Measurements from ENCODE around the gene CADM2.
"Not testable (repeated sequence)": the region's sequence is repeated elsewhere in the genome, so short reads cannot be mapped to it uniquely, and the experiment has no call there.

The CADM2 gene

DNA sequence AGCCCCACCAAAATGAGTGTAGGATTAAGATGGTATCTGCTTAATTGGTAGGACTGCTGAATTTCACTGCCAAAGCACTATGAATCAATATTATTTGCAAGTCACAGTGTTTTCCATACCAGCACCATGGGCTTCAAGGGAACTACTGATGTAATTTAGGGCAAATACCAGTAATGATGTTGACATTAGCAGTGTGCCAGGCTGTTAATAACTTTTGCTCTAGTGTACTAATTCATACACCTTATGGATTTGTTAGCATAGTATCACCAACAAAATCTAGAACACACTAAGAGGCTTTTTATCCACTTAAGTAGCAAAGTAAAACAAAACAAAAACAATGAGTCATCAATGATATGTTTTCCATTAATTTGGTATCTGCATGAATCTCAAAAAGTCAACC lies 888.2 kb downstream of the CADM2 start:
- DNase-seq = no peak

DNA sequence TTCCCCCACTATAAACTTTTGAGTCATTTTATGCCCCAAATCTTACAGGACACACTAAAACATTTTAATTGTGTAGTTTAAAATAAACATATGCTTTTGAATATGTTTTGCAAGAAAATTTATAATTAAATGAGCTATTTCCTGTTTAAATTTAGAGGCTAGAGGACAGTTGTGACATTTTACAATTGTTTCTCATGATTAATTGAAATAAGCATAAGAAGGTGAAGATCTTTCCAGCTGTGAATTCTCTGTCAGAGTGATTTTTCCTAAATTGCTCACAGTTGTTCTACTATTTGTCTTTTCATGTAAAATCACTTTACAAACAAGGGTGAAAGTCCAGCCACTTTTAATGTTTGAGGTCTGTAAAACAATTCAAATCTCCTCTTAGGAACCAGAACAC lies 892.3 kb downstream of the CADM2 start:
- no peak for DNase-seq

DNA sequence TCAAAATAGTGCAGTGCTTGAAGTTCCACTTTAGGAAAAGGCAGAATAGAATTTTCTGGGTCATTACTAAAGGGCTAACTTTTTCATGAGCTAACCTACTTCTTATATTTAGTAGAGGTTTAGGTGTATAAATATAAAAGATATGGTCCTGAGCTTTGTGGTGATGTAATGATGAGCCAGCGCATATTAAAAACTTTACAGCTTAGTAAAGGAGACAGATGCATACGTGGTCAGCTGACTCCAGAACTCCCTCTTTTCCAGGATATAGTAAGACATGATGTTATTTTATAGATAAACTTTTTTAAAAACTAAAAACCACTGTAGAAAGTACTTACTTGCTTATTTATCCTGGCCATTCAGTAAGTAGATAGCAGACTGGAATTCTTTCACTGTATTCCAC lies 895.0 kb downstream of the CADM2 start:
- no peak for DNase-seq

DNA sequence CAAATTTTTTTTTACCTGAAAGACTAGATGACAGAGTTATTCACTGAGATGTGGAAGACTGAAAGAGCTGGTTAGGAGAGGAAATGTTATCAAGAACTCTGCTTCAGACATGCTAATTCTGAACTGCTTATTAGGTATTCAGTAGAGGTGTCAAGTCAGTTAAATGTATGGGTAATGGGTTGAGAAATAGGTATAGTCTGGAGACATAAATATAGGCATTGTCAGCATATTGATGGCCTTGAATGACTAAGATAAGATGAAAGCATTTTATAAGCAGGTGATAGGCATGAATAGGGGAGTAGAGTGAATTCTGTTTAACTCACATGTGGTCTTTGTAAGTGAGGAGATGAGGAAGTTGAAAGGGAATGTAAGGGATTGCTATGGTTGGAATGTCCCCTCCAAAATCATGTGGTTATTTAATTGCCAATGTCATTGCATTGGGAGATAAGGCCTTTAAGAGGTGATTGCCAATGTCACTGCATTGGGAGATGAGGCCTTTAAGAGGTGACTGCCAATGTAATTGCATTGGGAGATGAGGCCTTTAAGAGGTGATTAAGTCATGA lies 904.2 kb downstream of the CADM2 start:
- no peak for DNase-seq

DNA sequence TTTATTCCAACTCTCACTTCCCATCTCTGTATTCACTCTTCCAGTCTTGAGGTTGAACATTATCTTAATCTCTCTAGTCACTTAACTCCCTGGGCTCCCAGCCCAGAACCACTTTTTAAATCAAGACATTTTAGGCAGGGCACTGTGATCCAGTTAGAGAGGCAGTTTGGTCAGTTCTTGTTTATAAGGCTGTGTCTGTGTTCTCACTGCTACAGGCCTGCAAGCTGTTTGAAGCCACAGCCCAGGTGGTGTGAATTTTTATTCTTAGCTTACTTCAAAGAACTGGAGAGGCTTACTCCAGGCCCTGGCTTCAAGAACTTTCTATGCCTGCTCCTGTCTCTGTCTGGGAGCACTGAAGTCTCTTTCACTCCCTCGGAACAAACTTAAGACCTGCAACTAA lies 906.1 kb downstream of the CADM2 start:
- no peak for DNase-seq

DNA sequence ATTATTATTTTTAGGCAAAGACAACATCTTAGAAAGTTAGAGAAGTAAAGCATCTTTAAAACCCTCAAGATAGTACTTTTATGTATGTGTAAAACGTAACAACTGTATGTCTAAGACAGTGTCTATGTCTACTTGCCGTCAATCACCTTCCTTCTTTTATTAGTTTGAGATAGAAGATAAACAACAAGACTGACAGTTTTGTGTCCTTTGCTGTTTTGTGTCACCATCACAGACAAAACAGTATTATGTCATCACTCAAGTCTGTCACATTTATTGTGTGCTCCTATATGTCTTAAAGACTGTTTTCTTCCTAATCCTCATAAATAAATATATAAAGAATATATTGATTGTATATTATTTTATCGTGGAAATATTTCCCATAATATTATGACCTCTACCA lies 908.3 kb downstream of the CADM2 start:
- DNase-seq = no peak

DNA sequence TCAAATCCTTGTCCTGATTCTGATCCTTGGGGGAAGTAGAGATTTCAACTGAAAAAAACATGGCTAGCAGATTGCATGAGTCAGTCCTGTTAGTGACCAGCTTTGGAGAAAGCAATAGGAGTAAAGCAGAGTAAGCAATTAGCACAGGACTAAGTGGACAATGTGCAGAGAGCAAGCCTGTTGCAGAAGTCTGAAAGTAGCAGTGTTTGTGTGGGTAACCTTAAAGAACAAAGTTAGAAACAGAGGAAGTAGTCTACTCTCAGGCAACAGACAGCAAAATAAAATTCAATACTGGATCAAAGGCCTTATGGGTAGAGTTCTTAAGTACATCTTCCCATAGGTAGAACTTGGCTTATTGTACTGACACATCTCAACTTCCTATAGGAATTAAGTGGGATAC lies 916.8 kb downstream of the CADM2 start:
- no peak for DNase-seq

DNA sequence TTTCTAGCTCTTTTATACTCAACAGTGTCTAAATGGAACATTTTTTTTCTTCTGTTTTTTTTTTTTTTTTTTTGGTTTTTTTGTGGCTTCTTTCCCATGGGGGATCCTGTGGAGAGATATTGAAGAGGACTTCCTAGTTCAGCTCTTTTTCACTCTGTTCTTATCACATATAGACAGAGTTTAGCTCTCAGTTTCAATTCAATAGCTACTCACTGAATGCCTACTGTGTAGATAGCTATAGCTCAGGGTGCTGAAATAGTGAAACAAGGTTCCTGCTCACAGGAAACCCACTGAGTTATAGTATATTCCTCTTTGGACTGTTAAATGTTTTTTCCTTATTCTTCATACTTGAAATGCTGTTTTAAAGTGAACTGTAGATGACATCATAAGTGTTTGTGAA lies 918.8 kb downstream of the CADM2 start:
- DNase-seq = no peak

DNA sequence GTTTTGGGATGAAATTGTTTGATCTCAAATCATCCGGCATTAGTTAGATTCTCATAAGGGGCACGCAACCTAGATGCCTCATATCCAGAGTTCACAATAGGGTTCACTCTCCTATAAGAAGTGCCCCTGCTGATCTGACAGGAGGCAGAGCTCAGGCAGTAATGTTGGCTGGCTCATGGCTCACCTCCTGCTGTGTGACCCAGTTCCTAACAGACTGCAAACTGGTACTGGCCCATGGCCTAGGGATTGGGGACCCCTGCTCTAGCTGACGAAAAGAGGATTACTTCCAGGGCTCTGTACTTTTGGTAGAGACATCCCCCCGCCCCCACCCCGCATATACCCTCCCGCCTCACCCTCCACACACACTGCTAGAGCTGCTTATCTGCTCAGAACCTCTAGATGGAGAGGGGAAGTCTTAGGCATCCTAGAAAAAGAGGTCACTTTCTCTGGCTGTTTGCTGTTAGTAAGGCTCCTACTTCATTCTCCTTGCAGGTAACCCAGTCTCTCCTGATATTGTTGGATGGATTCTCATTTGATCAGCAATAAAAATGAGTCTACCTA lies 923.1 kb downstream of the CADM2 start:
- no peak for DNase-seq

DNA sequence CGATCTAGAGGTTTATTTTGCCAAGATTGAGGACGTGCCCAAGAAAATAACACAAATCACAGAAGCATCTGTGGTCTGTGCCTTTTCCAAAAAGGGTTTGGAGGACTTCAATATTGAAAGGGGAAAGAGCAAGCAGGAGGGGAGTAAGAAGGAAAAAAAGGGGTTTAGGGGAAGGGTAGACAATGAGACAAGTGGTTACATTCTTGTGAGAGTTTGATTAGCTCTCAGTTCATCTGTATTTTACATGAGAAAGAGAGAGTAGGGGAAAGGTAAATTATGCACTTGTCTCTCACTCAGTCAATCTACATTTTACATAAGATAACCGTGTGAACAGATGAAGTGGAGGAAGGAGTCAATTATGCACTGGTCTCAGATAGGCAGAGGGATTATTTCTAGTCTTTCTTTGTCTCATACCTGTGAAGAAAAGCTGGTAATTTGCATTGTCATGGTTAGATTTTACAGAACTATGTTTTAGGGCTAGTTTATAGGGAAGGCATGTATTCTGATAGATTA lies 931.3 kb downstream of the CADM2 start:
- no peak for DNase-seq

DNA sequence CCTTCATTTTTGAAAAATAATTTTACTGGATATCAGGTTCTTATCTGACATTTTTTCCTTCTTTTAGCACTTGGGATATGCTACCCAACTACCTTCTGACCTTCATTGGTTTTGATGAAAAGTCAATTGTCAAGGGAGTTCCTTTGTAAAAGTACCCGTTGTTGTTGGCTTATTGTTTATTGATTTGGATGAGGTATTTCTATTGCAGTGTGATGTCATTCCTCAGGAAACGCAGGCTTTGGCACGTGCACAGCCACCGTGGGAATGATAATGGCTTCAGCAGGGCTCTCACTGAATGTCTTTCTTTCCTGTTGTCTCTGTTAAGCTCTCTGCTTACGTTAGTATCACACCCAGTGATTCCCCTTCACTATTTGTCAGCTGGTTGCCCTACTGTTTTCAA lies 944.6 kb downstream of the CADM2 start:
- DNase-seq = no peak

DNA sequence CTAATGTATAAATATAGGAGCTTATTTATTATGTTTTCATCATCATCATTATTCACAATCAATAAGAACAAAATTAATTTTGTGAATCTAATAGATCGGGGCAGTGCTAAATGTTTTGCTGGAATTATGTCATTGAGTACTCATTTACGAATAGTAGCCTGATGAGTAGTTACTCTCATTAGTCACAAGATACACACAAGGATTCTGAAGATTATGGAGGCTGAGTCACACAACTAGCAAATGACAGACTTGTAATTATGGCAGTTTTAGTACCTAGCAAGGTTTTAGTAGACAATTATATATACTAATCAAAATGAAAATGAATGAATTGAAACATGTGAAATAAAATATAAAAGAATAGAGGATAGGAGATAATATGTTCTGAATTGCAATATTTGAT lies 954.2 kb downstream of the CADM2 start:
- DNase-seq = no peak

DNA sequence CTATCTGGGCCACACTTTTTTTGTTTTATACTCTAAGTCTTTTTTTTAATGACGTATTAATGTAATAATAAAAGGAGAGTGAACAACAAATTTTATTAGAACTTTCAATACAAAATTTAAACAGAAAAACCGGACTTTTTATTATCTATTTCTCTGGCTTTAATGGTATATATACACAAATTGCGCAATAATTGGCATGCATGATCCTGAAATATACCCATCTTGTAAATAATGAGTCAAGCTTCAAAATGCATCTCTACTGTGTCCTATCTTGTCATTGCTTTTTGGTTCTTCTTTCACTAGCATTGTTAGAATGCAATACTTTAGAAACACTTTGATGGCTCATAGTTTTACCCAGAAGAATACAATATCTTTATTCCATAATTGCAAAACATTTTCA lies 963.6 kb downstream of the CADM2 start:
- no peak for DNase-seq

DNA sequence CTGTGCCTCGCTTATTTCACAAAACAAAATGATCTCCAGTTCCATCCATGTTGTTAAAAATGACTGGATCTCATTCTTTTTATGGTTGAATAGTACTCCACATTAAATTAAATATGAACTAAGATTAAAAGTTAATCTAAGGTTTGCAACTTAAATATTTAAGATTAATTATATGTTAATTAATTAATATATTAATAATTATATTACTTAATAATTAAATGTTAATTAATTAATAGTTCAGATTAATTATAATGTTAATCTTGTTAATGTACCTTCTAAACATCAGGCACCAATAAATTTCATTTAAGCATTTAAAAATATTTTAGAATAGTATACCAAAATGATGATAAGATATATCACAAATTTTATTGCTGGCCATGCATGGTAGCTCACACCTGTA lies 971.9 kb downstream of the CADM2 start:
- no peak for DNase-seq

DNA sequence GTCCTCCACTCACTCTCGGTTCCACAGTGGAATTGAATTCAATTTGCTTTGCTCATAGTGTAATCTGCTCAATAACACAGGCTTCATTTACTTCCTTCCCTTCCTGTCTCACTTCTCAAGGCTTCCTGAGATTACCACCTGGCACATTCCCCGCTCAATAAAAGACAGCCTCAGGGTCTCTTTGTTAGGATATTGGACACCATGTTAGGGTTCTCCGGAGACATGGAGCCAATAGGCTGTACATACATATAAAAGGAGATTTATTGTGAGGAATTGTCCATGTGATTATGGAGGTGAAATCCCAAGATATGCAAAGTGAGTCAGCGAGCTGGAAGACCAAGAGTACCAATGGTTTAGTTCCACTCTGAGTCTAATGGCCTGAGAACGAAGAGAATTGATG lies 974.5 kb downstream of the CADM2 start:
- no peak for DNase-seq

DNA sequence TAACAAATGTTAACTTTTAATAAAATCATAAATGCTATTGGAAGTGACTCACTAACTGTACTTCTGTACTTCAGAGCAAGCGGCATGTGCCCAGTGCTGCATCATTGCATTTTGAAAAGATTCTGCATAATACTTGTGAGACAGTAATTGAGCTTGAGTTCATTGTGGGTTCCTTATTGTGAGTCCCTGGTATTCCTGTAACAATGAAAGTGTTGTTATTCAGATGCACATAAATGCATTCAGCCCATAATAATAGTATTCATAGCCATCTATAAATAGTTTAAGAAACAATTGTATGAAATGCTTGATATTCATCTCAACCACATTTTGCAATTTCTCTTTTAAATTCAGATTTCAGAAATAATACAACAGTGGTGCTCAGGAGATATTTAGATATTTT lies 976.4 kb downstream of the CADM2 start:
- no peak for DNase-seq

DNA sequence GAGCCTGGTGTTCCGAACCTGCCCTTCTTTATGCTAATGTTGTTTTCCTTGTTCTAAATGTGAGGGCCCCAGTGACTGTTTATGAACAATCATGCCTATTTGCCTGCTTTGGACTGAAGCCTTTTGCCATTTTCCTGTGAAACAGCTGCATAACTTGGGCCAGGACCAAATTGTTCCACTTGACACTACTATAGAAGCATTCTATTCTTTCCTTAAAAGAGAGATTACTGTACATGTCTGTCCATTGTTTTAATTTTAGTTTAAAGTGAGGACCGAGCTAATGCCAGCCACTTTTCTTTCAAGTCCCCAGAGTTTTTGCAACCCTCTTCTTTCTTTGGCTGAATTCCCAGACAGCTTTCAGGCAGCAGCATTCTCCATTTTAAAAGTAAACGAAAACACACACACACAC lies 980.3 kb downstream of the CADM2 start:
- DNase-seq = no peak

DNA sequence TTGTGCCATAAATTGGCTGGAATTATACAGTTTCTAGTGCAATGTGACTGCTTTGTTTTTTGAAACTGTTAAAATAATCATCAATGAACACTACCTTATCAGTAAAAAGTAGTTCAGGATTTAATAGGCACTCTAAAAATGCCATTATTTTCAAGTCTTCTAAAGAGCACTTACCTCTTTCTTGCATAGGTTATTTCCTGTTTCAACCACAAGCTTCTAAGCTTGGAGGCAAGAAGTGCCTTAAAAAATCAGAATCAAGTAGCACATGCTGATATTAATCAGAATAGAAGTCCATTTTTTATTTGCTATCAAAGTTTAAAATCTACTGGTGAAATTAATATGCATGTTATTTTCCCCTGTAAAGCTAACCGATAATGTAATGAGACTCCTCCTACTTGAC lies 991.6 kb downstream of the CADM2 start:
- DNase-seq = no peak

DNA sequence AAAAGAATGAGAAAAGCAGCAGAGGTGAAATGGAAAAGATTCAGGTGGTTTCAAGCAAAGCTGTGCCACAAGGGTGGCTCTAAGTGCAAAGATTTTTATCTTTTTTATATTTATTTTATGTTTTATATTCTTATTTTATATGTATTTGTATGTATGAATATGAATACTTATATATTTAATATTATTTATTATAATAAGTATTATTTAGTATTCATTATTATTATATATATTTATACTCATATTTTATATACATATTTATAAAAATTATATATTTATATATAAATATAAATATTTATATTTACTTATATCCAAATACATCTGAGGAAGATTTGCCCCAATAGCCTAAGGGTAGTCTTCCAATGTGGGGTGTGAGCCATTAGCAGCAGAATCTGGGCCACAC lies 1002.0 kb downstream of the CADM2 start:
- no peak for DNase-seq

DNA sequence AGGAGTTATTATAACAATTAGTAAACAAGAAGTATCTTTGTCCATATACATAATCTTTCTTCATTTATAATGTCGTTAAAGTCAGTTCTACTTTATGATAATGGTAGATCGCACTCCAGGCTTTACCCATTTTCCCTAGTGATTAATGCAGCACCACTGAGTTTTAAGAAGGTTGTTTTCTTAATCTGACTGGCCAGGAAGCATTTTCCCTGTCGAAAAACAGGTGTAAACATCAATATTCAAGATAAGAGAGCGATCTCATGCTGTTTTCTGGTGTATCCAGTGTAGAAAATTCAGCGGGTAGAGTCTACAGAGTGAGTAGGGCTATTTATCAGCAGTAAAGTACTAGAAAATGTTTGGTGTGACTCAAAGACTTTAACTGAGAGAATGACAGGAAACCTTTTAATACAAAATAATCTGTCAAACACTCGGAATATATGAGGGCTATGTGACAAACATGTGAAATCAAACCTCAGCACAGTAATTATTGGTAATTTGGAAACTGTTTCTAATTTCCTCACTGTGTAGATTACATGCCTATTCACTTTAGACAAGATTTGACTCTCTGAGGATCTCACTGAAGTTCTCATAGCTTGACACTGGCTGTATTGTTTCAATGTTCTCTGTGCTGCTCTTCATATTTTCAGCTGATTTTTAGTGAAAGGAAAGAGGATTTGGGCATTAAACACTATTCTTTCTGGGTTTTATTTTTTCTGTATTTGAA lies 1019.0 kb downstream of the CADM2 start:
- DNase-seq = no peak

DNA sequence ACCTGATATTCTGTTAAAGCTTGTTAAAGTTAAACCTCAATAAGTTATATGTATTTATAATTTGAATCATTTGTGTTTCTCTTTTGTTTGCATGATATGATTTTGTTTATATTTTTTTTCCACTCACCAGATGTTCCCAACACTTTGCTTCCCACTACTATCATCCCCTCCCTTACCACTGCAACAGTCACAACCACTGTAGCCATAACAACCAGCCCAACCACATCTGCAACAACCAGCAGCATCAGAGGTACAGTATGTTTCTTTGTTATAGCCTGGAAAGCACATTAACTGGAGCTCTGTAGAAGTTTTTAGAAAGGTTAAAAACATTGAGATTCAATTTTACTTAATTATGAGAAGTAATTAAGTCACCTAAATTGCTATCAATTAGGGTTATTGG lies 1020.2 kb downstream of the CADM2 start:
- no peak for DNase-seq

DNA sequence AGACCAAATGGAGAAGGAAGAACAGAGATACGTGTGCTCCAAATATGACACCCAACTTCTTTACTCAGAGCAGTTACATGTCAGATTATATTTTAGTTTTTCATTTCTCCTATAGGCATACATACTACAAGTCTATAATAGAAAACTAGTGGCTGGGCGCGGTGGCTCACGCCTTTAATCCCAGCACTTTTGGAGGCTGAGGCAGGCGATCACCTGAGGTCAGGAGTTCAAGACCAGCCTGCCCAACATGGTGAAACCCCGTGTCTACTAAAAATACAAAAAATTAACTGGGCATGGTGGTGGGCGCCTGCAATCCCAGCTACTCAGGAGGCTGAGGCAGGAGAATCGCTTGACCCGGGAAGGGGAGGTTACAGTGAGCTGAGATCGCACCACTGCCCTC lies 1030.8 kb downstream of the CADM2 start:
- not testable (repeated sequence) for DNase-seq

DNA sequence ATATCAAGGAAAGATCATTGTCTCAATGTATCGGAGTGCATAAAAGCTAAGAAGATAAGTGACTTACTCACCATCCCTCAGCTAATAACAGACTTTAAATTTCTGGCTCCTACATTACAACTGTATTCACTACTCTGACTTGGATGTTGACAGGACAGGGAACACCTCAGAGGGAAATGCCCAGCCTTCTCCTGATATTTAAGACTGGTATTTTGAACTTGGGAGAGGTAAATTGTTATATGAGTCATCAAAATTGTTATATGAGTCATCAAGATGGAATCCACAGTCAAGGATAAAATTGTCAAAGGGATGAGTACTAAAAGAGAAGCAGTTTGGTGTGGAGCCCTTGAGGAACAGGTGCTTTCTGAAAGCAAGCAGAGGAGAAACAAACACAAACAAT lies 1070.8 kb downstream of the CADM2 start:
- no peak for DNase-seq

DNA sequence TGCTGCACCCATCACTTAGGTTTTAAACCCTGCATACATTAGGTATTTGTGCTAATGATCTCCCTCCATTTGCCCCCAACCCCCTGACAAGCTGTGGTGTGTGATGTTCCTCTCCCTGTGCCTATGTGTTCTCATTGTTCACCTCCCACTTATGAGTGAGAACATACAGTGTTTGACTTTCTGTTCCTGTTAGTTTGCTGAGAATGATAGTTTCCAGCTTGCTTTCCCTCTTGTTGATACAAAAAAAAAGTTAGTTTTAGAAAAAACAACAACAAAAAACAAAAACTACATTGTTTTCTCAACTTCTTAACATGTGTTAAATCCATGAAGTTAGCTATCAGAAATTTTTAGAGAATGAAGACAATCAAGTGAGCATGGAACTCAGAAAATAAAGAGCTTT lies 1079.1 kb downstream of the CADM2 start:
- no peak for DNase-seq
